HG02798 (cell line): ENCODE measurements around the gene VMP1.

ENCODE experiments used
- ATAC-seq: cut with Tn5 transposase; IDR thresholded peaks from one replicate; pipeline ENCODE4 v1.9.1; 2021; ENCODE audit warnings: mild to moderate bottlenecking; ENCODE audit not compliant: unreplicated experiment, poor library complexity

Gene VMP1

GRCh38 chr17:59702304-59702703 is 5.2 kb upstream of the VMP1 start:
- ATAC-seq = no peak

- no peak for ATAC-seq
Observed at GRCh38 chr17:59707971-59708430, 547 bp downstream of the VMP1 start.

GRCh38 chr17:59711936-59712335 is 4.5 kb downstream of the VMP1 start:
- ATAC-seq = no peak

GRCh38 chr17:59712862-59713261 is 5.4 kb downstream of the VMP1 start:
- no peak for ATAC-seq

GRCh38 chr17:59714255-59714654 is 6.8 kb downstream of the VMP1 start:
- no peak for ATAC-seq

GRCh38 chr17:59716427-59716826 is 9.0 kb downstream of the VMP1 start:
- no peak for ATAC-seq

GRCh38 chr17:59719526-59719925 is 12.1 kb downstream of the VMP1 start:
- no peak for ATAC-seq

- no peak for ATAC-seq
Observed at GRCh38 chr17:59722623-59723022, 15.2 kb downstream of the VMP1 start.

- no peak for ATAC-seq
Observed at GRCh38 chr17:59723041-59723440, 15.6 kb downstream of the VMP1 start.

- no peak for ATAC-seq
Observed at GRCh38 chr17:59723607-59724006, 16.2 kb downstream of the VMP1 start.

- ATAC-seq = no peak
Observed at GRCh38 chr17:59725691-59726090, 18.2 kb downstream of the VMP1 start.

GRCh38 chr17:59727817-59728533 is 20.5 kb downstream of the VMP1 start:
- no peak for ATAC-seq

- no peak for ATAC-seq
Observed at GRCh38 chr17:59730268-59730834, 22.9 kb downstream of the VMP1 start.

- ATAC-seq = no peak
Observed at GRCh38 chr17:59733697-59734096, 26.2 kb downstream of the VMP1 start.

GRCh38 chr17:59734226-59734625 is 26.8 kb downstream of the VMP1 start:
- ATAC-seq = no peak

GRCh38 chr17:59737324-59737723 is 29.9 kb downstream of the VMP1 start:
- ATAC-seq = no peak

GRCh38 chr17:59743842-59744241 is 36.4 kb downstream of the VMP1 start:
- ATAC-seq = no peak

GRCh38 chr17:59745040-59745439 is 37.6 kb downstream of the VMP1 start:
- no peak for ATAC-seq

- no peak for ATAC-seq
Observed at GRCh38 chr17:59746849-59747445, 39.5 kb downstream of the VMP1 start.

- ATAC-seq = no peak
Observed at GRCh38 chr17:59748591-59748990, 41.1 kb downstream of the VMP1 start.

- ATAC-seq = no peak
Observed at GRCh38 chr17:59751955-59752413, 44.5 kb downstream of the VMP1 start.

- no peak for ATAC-seq
Observed at GRCh38 chr17:59752446-59752845, 45.0 kb downstream of the VMP1 start.
